Keratinocyte (primary cell): ENCODE measurements around the gene HOXD11. TPM values are rescaled to one million over a fixed set of nuclear protein-coding genes. Genes with fewer than 3 reads are reported as not detected.

Experiments
- DNase-seq: peaks from one replicate; pipeline ENCODE4 v3.0.0-alpha.2; 2011; ENCODE audit warnings: low read depth, missing footprints, low spot score
- FAIRE-seq: peaks from 2 replicates; lab custom pipeline; 2011; peaks lifted over from hg19 to GRCh38; lab: Jason Lieb, UNC
- H2AFZ ChIP-seq: 2 replicates; pipeline ENCODE4 v1.6.0; 2012; ENCODE audit warnings: low read length, control low read depth, inconsistent platforms; ENCODE audit not compliant: control insufficient read depth
- H3K27ac ChIP-seq: 2 replicates; pipeline ENCODE4 v1.5.1; 2011; ENCODE audit warnings: low read length; ENCODE audit not compliant: control insufficient read depth, insufficient read depth
- H3K27me3 ChIP-seq: 3 replicates; pipeline ENCODE4 v1.6.0; 2011; ENCODE audit warnings: low read length; ENCODE audit not compliant: control insufficient read depth, insufficient read depth; ENCODE audit errors: extremely low read depth
- H3K36me3 ChIP-seq, 2 experiments: 2 replicates in 1 of 2; 3 replicates in 1 of 2; pipeline ENCODE4 v1.5.1; 2011; ENCODE audit warnings: low read length in 2 of 2, mild to moderate bottlenecking in 1 of 2; ENCODE audit not compliant: control insufficient read depth in 2 of 2, insufficient read depth in 2 of 2; ENCODE audit errors: extremely low read depth in 1 of 2
- H3K4me1 ChIP-seq: 3 replicates; pipeline ENCODE4 v1.5.1; 2011; ENCODE audit warnings: low read length; ENCODE audit not compliant: control insufficient read depth, insufficient read depth; ENCODE audit errors: extremely low read depth
- H3K4me2 ChIP-seq: 3 replicates; pipeline ENCODE4 v1.6.0; 2011; ENCODE audit warnings: low read depth, low read length; ENCODE audit not compliant: control insufficient read depth, insufficient read depth; ENCODE audit errors: extremely low read depth
- H3K4me3 ChIP-seq, 3 experiments: fragments of 200-600 bp in 1 of 3; sonication (generic) in 1 of 3; 2 replicates in 2 of 3; 3 replicates in 1 of 3; pipeline ENCODE4 v1.5.1; 2011 to 2016; ENCODE audit warnings: low read length in 3 of 3, mild to moderate bottlenecking in 3 of 3, control low read depth in 2 of 3, inconsistent platforms in 1 of 3, low read depth in 1 of 3, mixed read lengths in 1 of 3, mixed run types in 1 of 3, moderate library complexity in 1 of 3; ENCODE audit not compliant: control insufficient read depth in 2 of 3, insufficient read depth in 2 of 3; ENCODE audit errors: extremely low read depth in 1 of 3
- H3K79me2 ChIP-seq: 2 replicates; pipeline ENCODE4 v1.6.0; 2012; ENCODE audit warnings: low read length; ENCODE audit not compliant: control insufficient read depth, insufficient read depth
- H3K9ac ChIP-seq: 3 replicates; pipeline ENCODE4 v1.6.0; 2011; ENCODE audit warnings: low read length; ENCODE audit not compliant: control insufficient read depth, insufficient read depth; ENCODE audit errors: extremely low read depth
- H3K9me1 ChIP-seq: 3 replicates; pipeline ENCODE4 v1.6.0; 2011; ENCODE audit warnings: low read length; ENCODE audit not compliant: control insufficient read depth, insufficient read depth; ENCODE audit errors: extremely low read depth
- H3K9me3 ChIP-seq: 2 replicates; pipeline ENCODE4 v1.5.1; 2012; ENCODE audit warnings: low read depth, low read length; ENCODE audit not compliant: control insufficient read depth
- H4K20me1 ChIP-seq: 3 replicates; pipeline ENCODE4 v1.6.0; 2011; ENCODE audit warnings: low read length; ENCODE audit not compliant: control insufficient read depth, insufficient read depth; ENCODE audit errors: extremely low read depth
- EZH2 ChIP-seq: IDR thresholded peaks from one replicate; pipeline ENCODE4 v1.6.1; 2012; ENCODE audit warnings: inconsistent platforms, mild to moderate bottlenecking, low read length, moderate library complexity
- dilution Hi-C: fragments of 300-500 bp; cut with MboI; formaldehyde crosslinking; loops from one replicate; pipeline ENCODE4 v1.7.0; 2020; ENCODE audit warnings: low sequenced_read_pairs; ENCODE audit not compliant: extremely low pct_ligation_motif_present
- polyA plus RNA-seq, 5 experiments: library from polyadenylated mRNA; depleted of rRNA in 3 of 5; stranded (reverse) in 3 of 5; stranded (forward) in 1 of 5; unstranded in 1 of 5; fragments of >200 nt; gene quantifications; 1 replicate in 1 of 5; 2 replicates in 3 of 5; 3 replicates in 1 of 5; pipeline versions ENCODE4 v1.2.1 to v1.2.3, GENCODE V29; 2011 to 2012; ENCODE audit warnings: missing spikeins in 2 of 5, low read depth in 1 of 5, low replicate concordance in 1 of 5
- TF ChIP-seq, protein P1 (sequence below), 3 experiments: IDR thresholded peaks in 1 of 3; conservative IDR thresholded peaks in 1 of 3; optimal IDR thresholded peaks in 1 of 3; 2 replicates in 2 of 3; 3 replicates in 1 of 3; pipeline versions ENCODE3 to v1.5.1; 2011; ENCODE audit warnings: low read length in 3 of 3, mild to moderate bottlenecking in 3 of 3, moderate library complexity in 2 of 3, control low read depth in 1 of 3, inconsistent platforms in 1 of 3; ENCODE audit not compliant: insufficient read depth in 2 of 3; ENCODE audit errors: extremely low read depth in 1 of 3

HOXD11 gene
- polyA plus RNA-seq, 1 donor (not counting 4 experiments of a cell fraction or from before 2014, with no cell fraction given) = not detected

DNA sequence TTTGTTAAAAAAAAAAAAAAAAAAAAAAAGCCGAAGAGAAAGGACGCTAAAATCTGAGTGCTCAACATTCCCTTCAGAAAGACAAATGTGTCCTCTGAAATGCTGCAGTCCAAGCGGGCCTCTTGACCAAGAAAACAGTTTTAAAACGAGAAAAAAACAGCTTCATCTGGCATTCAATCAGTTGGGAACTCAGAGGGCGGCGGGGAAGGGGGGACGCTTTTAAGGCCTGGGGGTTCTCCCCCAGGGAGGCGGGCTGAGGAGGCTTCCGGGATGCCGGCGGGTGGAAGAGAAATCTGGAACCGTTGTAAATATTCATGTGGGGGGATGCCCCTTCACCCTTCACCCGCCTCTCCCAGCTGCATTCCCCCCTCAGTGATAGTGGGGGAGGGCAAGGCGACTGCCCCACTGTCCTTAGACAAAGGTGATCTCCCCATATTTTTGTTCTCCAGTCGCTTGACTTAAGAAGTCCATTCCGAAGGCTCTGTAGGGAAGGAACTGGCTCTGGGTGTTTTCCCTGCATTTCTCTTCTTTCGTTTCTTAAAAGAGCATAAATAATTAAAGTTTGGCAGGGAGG, 3.3 kb upstream of the HOXD11 start:
- TF ChIP-seq, protein P1, sequence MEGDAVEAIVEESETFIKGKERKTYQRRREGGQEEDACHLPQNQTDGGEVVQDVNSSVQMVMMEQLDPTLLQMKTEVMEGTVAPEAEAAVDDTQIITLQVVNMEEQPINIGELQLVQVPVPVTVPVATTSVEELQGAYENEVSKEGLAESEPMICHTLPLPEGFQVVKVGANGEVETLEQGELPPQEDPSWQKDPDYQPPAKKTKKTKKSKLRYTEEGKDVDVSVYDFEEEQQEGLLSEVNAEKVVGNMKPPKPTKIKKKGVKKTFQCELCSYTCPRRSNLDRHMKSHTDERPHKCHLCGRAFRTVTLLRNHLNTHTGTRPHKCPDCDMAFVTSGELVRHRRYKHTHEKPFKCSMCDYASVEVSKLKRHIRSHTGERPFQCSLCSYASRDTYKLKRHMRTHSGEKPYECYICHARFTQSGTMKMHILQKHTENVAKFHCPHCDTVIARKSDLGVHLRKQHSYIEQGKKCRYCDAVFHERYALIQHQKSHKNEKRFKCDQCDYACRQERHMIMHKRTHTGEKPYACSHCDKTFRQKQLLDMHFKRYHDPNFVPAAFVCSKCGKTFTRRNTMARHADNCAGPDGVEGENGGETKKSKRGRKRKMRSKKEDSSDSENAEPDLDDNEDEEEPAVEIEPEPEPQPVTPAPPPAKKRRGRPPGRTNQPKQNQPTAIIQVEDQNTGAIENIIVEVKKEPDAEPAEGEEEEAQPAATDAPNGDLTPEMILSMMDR (optimal IDR thresholded peaks at IDR 0.05 in 1 of 3, IDR thresholded peaks at IDR 0.05 in 1 of 3, conservative IDR thresholded peaks at IDR 0.05 in 1 of 3; ENCODE audit: extremely low read depth in 1 of 3, insufficient read depth in 2 of 3, low read length in 3 of 3) = no peak
- peak; percentile 48 for TF ChIP-seq EZH2
- Histone ChIP-seq H3K27me3 (peaks cover 95% of the 10 kb centered on the region), H3K79me2 (no peaks in the 10 kb centered on the region), H3K27ac (no peak overlapping the region), H3K4me2 (peak overlapping the region; percentile 22), H3K36me3 (no peaks in the 10 kb centered on the region), H3K9me3 (no peaks in the 10 kb centered on the region), H3K9me1 (no peaks in the 10 kb centered on the region), H2AFZ (no peak overlapping the region), H3K9ac (no peak overlapping the region), H3K4me3 (no peak overlapping the region), H3K4me1 (peaks cover 5% of the 10 kb centered on the region), H4K20me1 (peaks cover 3% of the 10 kb centered on the region)
- dilution Hi-C loops = no loop called here
- no peak for DNase-seq
- FAIRE-seq = no peak

- Histone ChIP-seq H3K27ac (no peak overlapping the region), H2AFZ (no peak overlapping the region), H3K9ac (no peak overlapping the region), H4K20me1 (no peaks in the 10 kb centered on the region), H3K9me3 (no peaks in the 10 kb centered on the region), H3K4me1 (peaks cover 5% of the 10 kb centered on the region), H3K36me3 (no peaks in the 10 kb centered on the region), H3K9me1 (no peaks in the 10 kb centered on the region), H3K4me3 (no peak overlapping the region), H3K4me2 (peak overlapping the region; percentile 22), H3K79me2 (no peaks in the 10 kb centered on the region), H3K27me3 (peaks cover 95% of the 10 kb centered on the region)
- DNase-seq (no peak), FAIRE-seq (no peak)
- TF ChIP-seq, protein P1 (optimal IDR thresholded peaks at IDR 0.05 in 1 of 3, IDR thresholded peaks at IDR 0.05 in 1 of 3, conservative IDR thresholded peaks at IDR 0.05 in 1 of 3; ENCODE audit: extremely low read depth in 1 of 3, insufficient read depth in 2 of 3, low read length in 3 of 3) = no peak
- peak; percentile 38 for TF ChIP-seq EZH2
- dilution Hi-C loops = no loop called here
Measured at GRCh38 chr2:176104316-176105077, 2.6 kb upstream of the HOXD11 start.
